ENCODE measurements around the gene COL24A1.
"Not testable (repeated sequence)": the region's sequence is repeated elsewhere in the genome, so short reads cannot be mapped to it uniquely, and the experiment has no call there.

COL24A1 gene

DNA sequence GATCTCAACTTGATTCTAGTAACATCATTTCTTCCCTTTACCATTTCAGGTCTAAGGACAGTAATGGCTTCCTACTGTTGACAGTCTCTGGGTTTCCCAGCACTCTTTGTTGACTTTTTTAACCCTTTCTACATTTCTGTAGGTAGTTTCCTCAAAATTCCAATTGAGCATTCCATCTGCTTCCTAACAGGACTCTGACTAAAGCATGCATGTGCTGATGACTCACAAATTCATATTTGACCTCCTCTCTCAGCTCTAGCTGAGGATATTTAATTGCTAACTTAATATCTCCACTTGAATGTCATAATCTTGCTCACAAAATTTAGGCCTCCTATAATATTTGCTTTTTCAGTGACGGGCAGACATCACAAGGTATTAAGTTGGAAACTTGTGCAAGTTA, 355.1 kb downstream of the COL24A1 start:
- DNase-seq (ENCODE audit: low spot score): no peak

DNA sequence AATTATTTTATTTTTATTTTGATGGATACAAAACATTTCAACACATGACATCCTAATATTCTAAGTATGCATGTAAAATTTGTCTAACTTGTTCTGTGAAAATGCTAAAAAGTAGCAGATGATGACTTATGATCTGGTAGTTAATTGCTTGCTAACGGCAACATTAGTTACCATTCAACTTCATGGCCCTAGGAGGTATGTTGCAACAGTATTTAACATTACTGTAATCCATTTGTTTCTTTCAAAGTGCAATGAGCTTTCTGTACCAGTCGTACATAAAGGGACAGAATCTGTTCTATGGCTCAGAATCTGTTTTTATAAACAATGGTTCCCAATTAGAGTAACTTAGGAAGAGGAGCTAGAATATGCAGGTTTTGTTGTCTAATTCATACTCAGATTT, 356.8 kb downstream of the COL24A1 start:
- no peak for DNase-seq (ENCODE audit: low spot score)

- no peak for DNase-seq (ENCODE audit: low spot score)
These were observed 358.2 kb downstream of the COL24A1 start for GRCh38 chr1:85798419-85798818.

DNA sequence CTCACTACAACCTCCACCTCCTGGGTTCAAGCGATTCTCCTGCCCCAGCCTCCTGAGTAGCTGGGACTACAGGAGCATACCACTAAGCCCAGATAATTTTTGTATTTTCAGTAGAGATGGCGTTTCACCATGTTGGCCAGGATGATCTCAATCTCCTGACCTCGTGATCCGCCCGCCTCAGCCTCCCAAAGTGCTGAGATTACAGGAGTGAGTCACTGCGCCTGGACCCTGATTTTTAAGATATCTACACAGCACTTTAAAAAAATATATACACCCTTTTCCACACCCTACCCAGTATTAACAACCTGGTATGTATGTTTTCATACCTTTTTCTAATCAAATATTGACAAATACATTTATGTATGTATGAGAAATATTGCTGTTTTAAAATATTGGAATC, 379.6 kb downstream of the COL24A1 start:
- DNase-seq (ENCODE audit: low spot score): not testable (repeated sequence)

GRCh38 chr1:85762804-85763203, 393.8 kb downstream of the COL24A1 start:
- no peak for DNase-seq (ENCODE audit: low spot score)

DNA sequence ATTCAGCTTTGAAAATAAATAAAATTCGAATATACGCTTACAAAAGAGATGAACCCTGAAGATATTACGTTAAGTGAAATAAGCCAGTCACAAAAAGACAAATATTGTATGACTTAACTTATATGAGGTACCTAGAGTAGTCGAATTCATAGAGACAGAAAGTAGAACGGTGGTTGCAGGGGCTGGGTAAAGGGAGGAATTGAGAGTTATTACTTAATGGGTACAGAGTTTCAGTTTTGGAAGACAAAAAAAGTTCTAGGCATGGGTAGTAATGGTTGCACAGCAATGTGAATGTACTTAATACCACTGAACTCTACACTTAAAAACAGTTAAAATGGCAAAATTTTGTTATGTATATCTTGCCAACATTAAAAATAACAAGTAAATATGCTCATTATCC, 399.7 kb downstream of the COL24A1 start:
- DNase-seq (ENCODE audit: low spot score): no peak

DNA sequence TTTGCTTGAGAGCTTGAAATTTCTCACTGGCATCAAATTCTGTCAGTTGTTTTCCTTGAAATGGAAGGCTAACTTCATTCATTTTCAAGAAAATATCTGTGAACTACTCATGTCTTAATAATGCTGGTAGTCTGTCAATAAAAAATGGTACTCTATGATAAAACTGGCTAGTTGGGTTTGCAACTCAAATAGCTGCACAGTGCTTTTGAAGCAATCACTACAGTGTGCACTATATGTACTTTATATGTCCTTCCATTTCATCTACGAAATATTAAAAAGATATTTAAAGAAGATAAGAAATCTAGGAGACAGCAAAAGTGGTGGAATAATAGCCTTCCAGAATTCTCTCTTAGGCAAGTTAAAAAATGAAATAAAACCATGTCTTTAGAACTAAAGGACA, 408.5 kb downstream of the COL24A1 start:
- no peak for DNase-seq (ENCODE audit: low spot score)

DNA sequence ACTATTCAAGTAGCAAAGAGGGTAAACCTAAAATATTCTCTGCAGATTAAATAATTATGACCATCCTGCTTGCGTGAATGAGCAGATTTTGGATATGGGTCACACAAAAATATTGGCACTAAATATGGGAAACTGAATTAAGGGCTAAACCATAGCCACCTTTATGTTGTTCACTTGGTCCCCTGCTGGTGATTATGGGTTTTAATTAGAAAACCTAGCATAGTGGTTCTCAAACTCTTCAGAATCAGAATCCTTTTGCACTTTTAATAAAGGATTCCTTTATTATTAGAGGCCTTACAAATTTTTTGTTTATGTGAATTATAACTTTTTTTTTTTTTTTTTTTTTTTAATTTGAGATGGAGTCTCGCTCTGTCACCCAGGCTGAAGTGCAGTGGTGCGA, 409.8 kb downstream of the COL24A1 start:
- DNase-seq (ENCODE audit: low spot score): no peak

DNA sequence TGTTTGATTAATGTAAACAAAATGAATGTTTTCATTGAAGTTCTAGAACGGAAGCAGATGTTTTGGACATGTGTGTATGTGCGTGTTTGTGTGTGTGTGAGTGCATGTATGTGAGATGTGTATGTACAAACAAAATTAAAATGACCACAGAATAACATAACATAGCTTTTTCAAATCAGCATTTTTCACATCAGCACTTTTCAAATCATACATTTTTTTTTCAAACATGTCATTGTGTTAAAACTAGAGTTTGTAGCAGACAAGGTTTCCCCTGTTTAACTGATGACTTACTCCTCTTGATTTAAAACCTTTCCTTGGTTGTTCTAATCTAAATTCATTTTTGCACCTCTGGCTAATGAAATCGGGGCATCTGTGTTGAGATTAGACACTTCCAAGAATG, 412.8 kb downstream of the COL24A1 start:
- DNase-seq (ENCODE audit: low spot score): no peak

DNA sequence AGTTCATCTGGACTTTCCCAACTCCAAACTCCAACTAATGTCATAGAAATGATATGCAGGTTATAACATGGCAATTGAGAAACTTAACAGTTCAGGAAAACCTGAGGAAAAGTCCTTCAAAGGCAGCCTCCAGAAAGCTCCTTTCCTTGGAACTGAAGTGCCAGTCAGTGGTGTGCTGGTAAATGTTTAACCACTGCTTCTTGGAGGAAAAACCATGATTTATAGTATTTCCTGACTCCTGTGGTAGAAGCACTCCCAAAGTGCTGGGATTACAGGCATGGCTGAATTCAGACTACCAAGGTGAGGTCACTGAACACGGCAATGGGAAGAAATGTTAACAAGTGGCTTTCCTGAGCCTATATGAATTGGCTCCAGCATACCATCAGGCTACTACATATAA, 421.6 kb downstream of the COL24A1 start:
- no peak for DNase-seq (ENCODE audit: low spot score)

- DNase-seq (ENCODE audit: low spot score): no peak
These were observed 437.8 kb downstream of the COL24A1 start for GRCh38 chr1:85718678-85719340.

GRCh38 chr1:85714418-85715114, 442.0 kb downstream of the COL24A1 start:
- not testable (repeated sequence) for DNase-seq (ENCODE audit: low spot score)

DNA sequence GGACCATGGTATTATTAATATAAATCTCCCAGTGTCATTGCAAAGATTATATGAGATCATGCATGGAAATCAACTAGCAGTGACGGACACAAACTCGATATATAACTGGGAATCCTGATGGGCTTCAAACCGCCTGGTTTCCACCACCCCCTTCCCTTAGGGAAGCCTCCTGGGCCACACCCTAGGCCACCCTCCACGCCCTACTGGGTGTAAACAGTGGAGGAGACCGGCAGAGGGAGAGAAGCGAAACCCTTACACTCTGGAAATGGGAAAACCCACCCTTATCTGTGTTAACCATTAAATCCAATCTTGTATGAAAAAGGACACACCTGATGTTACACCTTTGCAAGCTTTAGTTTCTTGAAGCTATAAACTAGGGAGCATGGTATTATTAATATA, 447.7 kb downstream of the COL24A1 start:
- DNase-seq (ENCODE audit: low spot score): no peak

GRCh38 chr1:85707990-85708828, 448.4 kb downstream of the COL24A1 start, which contains the start of gene ZNHIT6:
TSS of gene ZNHIT6 (minus strand) at chr1:85708433. CDS start at chr1:85708284, 149 bp downstream.
- peak; percentile 47 for DNase-seq (ENCODE audit: low spot score)

DNA sequence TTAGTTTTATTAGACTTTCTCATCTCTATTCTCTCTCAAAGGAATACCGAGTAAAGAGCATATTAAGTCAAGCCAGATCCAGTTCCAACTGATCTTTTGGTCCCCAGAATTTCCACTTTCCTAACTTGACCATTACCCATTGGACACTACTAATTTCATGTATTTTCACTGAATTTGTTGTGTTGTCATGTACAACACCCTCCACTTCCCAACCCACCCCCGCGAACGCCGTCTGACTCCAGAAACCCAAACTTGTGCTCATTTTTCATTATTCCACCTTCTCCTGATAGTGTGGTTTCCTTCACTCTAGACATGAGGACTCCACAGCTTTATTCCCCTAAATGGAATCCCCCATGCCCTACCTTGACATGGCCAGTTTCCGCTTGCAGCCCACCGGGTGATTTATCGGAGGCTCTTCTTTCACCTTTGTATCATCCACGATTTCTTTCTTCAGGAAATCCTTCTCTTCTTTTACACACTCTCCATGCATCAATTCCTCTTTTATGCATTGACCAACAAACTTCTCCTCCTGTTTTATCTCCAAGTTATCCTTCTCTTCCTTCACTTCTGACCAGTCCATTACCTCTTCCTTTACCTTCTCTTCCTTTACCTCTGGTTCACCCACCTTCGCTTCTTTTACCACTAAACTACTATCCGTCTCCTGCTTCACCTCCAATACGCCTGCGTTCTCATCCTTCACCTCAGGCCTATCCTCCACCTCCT, 449.1 kb downstream of the COL24A1 start:
- no peak for DNase-seq (ENCODE audit: low spot score)

DNA sequence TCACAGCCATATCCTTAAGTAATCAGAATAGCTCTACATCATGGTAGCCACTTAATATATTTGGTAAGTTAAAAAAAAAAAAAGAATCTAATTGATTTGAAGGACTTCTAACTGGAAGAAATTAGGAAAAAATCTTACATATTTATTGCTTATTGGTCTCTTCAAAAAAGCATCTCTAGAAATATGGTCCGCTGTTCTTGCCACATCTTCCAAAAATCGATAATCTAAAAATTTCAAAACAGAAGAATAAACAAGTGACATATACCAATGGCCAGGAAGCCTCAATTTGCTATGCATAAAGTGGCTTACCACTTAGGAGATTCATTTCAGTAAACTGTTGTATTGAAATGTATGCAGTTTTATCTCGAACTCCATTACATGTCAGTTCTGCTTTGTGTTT, 450.6 kb downstream of the COL24A1 start:
- no peak for DNase-seq (ENCODE audit: low spot score)

DNA sequence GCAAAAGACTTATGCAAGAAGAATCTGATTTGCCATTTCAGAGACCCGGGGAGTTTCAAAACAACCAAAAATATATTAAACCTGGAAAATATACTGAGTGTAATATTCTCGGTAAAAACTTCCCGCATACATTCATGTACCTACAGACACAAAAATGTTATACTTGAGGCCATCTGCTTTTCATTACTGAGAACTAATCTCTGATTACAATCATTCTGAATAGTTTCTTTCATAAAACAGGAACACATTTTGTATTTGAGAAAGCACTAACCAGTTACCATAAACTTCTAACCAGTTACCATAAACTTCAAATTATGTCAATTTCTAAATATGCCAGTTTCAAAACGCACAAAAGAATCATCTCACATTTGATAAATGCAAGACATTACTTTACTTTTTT, 456.1 kb downstream of the COL24A1 start:
- no peak for DNase-seq (ENCODE audit: low spot score)

GRCh38 chr1:85697895-85698294, 458.7 kb downstream of the COL24A1 start:
- no peak for DNase-seq (ENCODE audit: low spot score)

GRCh38 chr1:85692730-85693314, 463.8 kb downstream of the COL24A1 start:
- peak; percentile 7 for DNase-seq (ENCODE audit: low spot score)

DNA sequence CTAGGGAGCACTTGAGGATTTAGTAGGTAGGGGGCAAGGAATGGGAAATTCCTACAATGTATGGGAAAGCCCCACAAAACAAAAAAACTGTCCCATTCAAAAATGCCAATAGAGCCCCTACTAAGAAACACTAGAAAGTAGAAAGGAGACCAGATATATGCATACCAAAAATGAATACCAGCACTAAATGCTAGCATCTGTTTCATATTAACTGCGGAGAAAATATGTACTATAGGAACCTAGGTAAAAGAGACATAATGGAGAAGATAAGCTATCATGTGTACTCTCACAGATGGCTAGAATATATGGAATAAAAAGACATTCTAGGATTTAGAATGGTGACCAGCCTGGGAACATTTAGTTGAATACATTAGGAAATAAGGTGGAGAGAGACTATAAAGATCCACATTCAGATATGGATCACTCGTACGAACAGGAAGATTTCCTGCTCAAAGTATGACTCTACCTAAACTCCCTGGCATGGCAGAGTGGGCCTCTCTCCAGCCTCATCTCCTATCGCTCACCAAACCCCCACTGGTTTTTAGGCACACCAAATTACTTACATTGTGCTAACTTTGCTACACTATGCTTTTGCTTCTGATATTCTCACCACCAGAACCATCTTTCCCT, 466.7 kb downstream of the COL24A1 start:
- DNase-seq (ENCODE audit: low spot score): no peak

- DNase-seq (ENCODE audit: low spot score): no peak
These were observed 473.1 kb downstream of the COL24A1 start for GRCh38 chr1:85683292-85684025.

All from HuH-7.5 (cell line).